Measurements from ENCODE around the gene TEC.

GRCh38 chr4:48139691-48140090, 129.9 kb downstream of the TEC start:
- no peak for TF ChIP-seq BRCA1 (IDR thresholded peaks at IDR 0.05; ENCODE audit: low read depth, low read length)
- TF ChIP-seq EP300 (IDR thresholded peaks at IDR 0.05; ENCODE audit: borderline replicate concordance in 1 of 2, low read depth in 2 of 2, low read length in 2 of 2) = no peak
- no peak for TF ChIP-seq SIN3A (conservative IDR thresholded peaks at IDR 0.05 in 1 of 2, IDR thresholded peaks at IDR 0.05 in 1 of 2; ENCODE audit: low read depth in 1 of 2, low read length in 2 of 2)
- no peak for TF ChIP-seq CTCF (IDR thresholded peaks at IDR 0.05; ENCODE audit: control extremely low read depth in 1 of 3, insufficient read depth in 1 of 3, low read depth in 1 of 3, low read length in 3 of 3)

All from H1 (cell line).